HG03097 (cell line): Measurements from ENCODE around the gene C1QBP.
A peak's percentile ranks its signal among the peaks of the same experiment; 100 is the strongest.
"Not testable (repeated sequence)": the region's sequence is repeated elsewhere in the genome, so short reads cannot be mapped to it uniquely, and the experiment has no call there.

Experiments
- ATAC-seq: cut with Tn5 transposase; IDR thresholded peaks from one replicate; pipeline ENCODE4 v1.9.1; 2021; ENCODE audit not compliant: unreplicated experiment, low FRiP score

Gene C1QBP

GRCh38 chr17:5434984-5435383, 4.0 kb downstream of the C1QBP start:
- no peak for ATAC-seq

DNA sequence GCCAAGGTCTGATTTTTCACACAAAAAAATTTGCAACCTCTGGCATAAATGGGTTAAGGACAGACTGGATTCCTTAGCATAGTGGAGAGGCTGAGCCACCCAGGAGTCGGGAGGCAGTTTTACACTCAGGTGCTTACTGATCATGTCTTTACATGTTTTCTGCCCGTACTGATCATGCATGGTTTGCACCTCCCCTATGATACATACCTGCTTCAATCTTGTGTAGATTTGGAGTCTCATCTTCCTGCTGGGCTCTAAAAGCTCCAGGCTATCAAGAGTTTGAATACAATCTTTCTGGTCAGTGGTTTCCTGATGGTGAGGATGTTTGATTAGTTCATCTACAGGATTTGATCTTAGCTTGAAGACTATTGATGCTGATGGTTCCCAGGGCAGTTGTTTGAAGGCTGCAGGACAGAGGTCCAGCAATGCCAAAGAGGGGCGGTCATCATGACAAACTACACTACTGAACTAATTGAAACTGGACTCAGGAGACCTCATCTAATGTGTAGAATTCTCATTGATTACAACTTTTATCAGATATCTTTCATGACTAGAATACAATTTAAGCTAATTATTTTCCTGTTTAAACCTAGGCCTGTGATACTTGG, 6.9 kb downstream of the C1QBP start:
- ATAC-seq: no peak

DNA sequence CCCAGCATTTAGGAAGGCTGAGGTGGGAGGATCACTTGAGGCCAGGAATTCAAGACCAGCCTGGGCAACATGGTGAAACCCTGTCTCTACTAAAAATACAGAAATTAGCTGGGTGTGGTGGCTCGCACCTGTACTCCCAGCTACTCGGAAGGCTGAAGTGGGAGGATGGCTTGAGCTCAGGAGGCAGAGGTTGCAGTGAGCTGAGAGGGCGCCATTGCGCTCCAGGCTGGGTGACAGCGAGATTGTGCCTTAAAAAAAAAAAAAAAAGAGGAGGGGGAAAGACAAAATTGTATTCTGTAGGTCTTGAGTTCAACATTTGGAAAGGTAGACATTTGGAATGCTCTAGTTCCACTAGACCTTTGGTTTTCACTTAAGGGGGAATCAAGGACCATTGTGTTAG, 7.7 kb downstream of the C1QBP start:
- not testable (repeated sequence) for ATAC-seq

GRCh38 chr17:5430413-5430999, 8.4 kb downstream of the C1QBP start:
- ATAC-seq: no peak

GRCh38 chr17:5429191-5429887, 9.6 kb downstream of the C1QBP start:
- ATAC-seq: no peak

DNA sequence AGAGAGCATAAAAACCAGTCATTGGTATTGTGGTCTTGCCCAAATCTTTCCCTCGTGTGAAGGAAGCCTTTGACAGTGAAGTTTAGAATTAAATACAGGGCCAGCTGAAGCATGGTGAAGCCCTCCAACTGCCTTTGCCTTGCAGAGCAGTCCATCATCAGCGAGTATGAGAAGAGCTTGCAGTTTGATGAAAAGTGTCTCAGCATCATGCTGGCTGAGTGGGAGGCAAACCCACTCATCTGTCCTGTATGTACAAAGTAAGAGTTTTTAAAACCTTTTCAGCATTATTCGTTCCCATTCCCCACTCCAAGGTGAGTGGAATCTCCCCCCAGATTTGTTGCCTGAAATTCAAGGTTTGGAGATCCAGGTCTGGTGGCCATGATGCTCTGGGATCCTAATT, 13.1 kb downstream of the C1QBP start:
- ATAC-seq: no peak

- ATAC-seq: no peak
Observed at GRCh38 chr17:5424909-5425308, 14.0 kb downstream of the C1QBP start.

DNA sequence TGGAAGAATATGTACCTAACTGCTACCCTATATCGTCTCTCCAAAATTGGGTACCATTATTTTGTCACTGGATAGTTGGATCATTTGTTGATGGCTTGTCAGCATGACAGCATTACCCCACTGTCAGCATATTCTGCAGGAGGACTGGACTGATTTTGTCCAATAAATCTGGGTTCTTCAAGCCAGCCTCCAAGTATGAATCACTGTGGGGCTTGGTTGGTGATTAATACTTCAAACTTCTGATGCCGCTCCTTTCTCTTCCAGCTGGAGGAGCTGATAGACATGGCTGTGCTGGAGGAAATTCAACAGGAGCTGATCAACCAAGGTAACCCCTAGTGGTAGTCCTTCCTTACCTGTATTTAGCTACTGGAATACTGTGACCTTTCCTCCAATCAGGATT, 16.4 kb downstream of the C1QBP start:
- ATAC-seq: no peak

- peak; percentile 45 for ATAC-seq
Observed at GRCh38 chr17:5419959-5420653, 18.8 kb downstream of the C1QBP start, which contains the start of gene RPAIN. Gene RPAIN (plus strand): TSS chr17:5420182. CDS start chr17:5420211, 29 bp downstream.

GRCh38 chr17:5419356-5419958, 19.5 kb downstream of the C1QBP start, which contains the start of gene NUP88:
Gene NUP88 (minus strand): TSS chr17:5419662. CDS start chr17:5419650, 12 bp downstream.
- peak; percentile 87 for ATAC-seq

DNA sequence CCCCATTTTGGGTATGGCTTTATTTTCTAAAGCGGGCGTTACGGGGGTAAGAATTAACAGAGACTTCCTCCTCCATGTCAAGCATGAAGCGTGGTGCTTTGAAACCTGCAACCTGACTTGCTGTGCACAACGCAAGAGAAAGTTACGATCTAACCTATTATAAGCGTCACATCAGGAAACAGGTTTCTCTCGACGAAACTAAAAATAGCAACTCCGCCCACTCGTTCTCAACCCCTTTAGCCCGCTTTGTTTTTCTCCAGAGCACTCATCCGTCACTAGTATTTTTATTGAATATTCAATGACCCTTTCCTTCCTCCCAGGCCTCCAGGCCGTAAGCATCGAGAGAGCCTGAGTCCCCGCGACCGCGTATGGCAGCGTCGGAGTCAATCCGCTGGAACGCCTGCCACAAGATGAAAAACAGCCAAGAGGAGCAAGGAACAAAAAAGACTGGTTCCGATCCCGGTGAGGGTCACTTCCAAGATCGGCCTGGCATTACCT, 20.0 kb downstream of the C1QBP start:
- ATAC-seq: no peak

DNA sequence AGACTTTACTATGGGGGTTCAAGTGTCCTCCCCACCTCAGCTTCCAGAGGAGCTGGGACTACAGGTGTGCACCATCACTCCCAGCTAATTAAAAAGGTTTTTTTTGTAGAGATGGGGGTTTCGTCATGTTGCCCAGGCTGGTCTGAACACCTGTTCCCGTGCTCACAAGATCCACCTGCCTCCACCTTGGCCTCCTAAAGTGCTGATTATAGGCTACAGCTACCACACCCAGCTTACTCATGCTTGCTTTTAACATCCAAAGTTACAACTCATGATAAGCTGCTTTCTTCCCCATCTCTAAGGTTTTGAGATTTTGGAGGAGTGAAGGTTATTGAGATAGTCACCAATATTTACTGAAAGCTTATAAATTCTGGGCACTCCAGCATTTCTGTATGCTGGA, 22.1 kb downstream of the C1QBP start:
- no peak for ATAC-seq

- no peak for ATAC-seq
Observed at GRCh38 chr17:5413682-5414081, 25.3 kb downstream of the C1QBP start.

GRCh38 chr17:5410594-5411272, 28.2 kb downstream of the C1QBP start:
- no peak for ATAC-seq

GRCh38 chr17:5408186-5408585, 30.8 kb downstream of the C1QBP start:
- ATAC-seq: no peak

- ATAC-seq: no peak
Observed at GRCh38 chr17:5405400-5405799, 33.6 kb downstream of the C1QBP start.

GRCh38 chr17:5399767-5400166, 39.2 kb downstream of the C1QBP start:
- no peak for ATAC-seq

DNA sequence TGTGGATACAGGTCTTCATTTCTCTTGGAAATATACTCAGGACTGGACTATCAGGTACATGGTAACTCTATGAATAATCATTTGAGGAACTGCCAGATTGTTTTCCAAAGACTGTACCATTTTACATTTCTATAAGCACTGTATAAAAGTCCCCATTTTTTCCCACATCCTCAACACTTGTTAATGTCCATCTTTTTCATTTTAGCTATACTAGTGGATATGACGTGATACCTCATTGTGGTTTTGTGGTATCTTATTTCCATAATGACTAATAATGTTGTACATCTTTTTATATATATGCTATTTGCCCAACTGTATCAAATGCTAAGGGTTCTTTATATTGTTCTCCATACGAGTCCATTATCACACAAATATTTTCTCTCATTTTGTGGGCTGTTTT, 42.3 kb downstream of the C1QBP start:
- ATAC-seq: no peak

DNA sequence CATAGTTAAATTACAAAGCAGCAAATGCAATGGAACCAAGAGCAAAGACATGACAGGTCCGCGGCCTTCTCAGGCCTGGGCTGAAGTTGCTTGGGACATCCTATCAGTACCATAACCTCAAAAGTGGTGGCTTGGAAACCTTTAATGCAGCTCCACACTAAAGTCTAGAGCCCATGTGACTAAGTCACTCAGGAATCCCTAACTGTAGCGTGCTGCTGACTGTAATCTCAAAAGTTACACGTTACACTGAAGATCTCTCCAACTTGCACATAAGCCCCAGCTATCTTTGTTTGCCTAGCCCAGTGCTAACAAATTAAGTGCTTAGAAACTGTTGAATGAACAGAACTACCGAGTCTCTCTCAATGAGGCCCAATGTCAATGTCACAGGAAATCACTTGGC, 47.3 kb downstream of the C1QBP start:
- ATAC-seq: no peak
